ACC112 (cell line): Measurements from ENCODE around the gene MLXIPL.
"Not testable (repeated sequence)": the region's sequence is repeated elsewhere in the genome, so short reads cannot be mapped to it uniquely, and the experiment has no call there.

Experiments
- H2AFZ ChIP-seq: fragments of 200-600 bp; sonication (generic); one replicate; pipeline ENCODE4 v1.6.0; 2017; ENCODE audit warnings: antibody characterized with exemption, low read length; ENCODE audit not compliant: unreplicated experiment
- H3K27ac ChIP-seq: fragments of 200-600 bp; sonication (generic); 2 replicates; pipeline ENCODE4 v1.5.1; 2014; ENCODE audit warnings: low read depth, mild to moderate bottlenecking, antibody characterized with exemption, low read length, moderate library complexity
- H3K27me3 ChIP-seq: fragments of 200-600 bp; sonication (generic); 2 replicates; pipeline ENCODE4 v1.6.1; 2014; ENCODE audit warnings: mild to moderate bottlenecking, antibody characterized with exemption, low read length, moderate library complexity, mixed read lengths; ENCODE audit not compliant: insufficient read depth
- H3K36me3 ChIP-seq: fragments of 200-600 bp; sonication (generic); 2 replicates; pipeline ENCODE4 v1.6.1; 2016; ENCODE audit warnings: mild to moderate bottlenecking, antibody characterized with exemption, low read length, moderate library complexity, mixed read lengths; ENCODE audit not compliant: insufficient read depth
- H3K4me1 ChIP-seq: fragments of 200-600 bp; sonication (generic); one replicate; pipeline ENCODE4 v1.6.1; 2016; ENCODE audit warnings: low read length, mixed read lengths; ENCODE audit not compliant: insufficient read depth, unreplicated experiment, control insufficient read depth
- H3K4me3 ChIP-seq: fragments of 200-600 bp; sonication (generic); 2 replicates; pipeline ENCODE4 v1.5.1; 2014; ENCODE audit warnings: mild to moderate bottlenecking, low read depth, low read length
- H3K79me2 ChIP-seq: fragments of 200-600 bp; sonication (generic); one replicate; pipeline ENCODE4 v1.6.0; 2016; ENCODE audit warnings: low read length; ENCODE audit not compliant: control insufficient read depth, unreplicated experiment, insufficient read depth

The MLXIPL gene

GRCh38 chr7:73622909-73623797, 1.2 kb downstream of the MLXIPL start:
- Histone ChIP-seq H3K27me3 (peaks cover 40% of the 10 kb centered on the region), H3K4me1 (peaks cover 16% of the 10 kb centered on the region), H3K36me3 (no peaks in the 10 kb centered on the region), H3K27ac (no peak overlapping the region), H3K4me3 (peak overlapping the region; percentile 75), H2AFZ (no peak overlapping the region), H3K79me2 (no peaks in the 10 kb centered on the region)

DNA sequence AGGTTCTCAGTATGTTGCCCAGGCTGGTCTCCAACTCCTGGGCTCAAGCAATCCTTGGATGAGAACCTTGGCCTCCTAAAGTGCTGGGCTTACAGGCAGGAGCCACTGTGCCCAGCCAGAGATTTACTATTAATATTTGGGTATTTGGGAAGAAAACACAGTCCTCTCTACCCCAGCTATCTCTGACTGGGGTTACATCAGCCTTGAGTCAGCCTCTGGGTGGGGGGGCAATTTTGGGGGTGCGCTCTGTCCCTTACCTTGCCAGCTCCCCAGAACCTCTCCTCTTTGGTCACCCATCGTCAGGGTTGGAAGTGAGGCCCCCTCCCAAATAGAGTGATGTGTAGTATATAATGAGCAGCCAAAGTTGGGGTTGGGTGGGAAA, 1.8 kb downstream of the MLXIPL start:
- peaks cover 34% of the 10 kb centered on the region for H3K27me3 ChIP-seq
- H3K4me1 ChIP-seq: peaks cover 16% of the 10 kb centered on the region
- H3K36me3 ChIP-seq: no peaks in the 10 kb centered on the region
- no peak overlapping the region for H2AFZ ChIP-seq
- no peaks in the 10 kb centered on the region for H3K79me2 ChIP-seq
- no peak overlapping the region for H3K27ac ChIP-seq
- H3K4me3 ChIP-seq: peak overlapping the region; percentile 75; the same call in 1 of the 2 replicates

- H3K27me3 ChIP-seq: peaks cover 30% of the 10 kb centered on the region
These were observed 2.9 kb downstream of the MLXIPL start for GRCh38 chr7:73621168-73622063.

GRCh38 chr7:73619394-73619793, 4.9 kb downstream of the MLXIPL start:
- Histone ChIP-seq H3K4me1 (peaks cover 16% of the 10 kb centered on the region), H3K27me3 (peaks cover 19% of the 10 kb centered on the region)
- H3K79me2 ChIP-seq, H2AFZ ChIP-seq, H3K27ac ChIP-seq, H3K4me3 ChIP-seq, H3K36me3 ChIP-seq: not testable (repeated sequence)

More at GRCh38 chr7:73621168-73622063, 2.9 kb downstream of the MLXIPL start:
- H3K27ac ChIP-seq: no peak overlapping the region
- no peak overlapping the region for H3K4me3 ChIP-seq
- H3K79me2 ChIP-seq: no peaks in the 10 kb centered on the region
- H3K36me3 ChIP-seq: no peaks in the 10 kb centered on the region
- H3K4me1 ChIP-seq: peaks cover 16% of the 10 kb centered on the region
- H2AFZ ChIP-seq: no peak overlapping the region

DNA sequence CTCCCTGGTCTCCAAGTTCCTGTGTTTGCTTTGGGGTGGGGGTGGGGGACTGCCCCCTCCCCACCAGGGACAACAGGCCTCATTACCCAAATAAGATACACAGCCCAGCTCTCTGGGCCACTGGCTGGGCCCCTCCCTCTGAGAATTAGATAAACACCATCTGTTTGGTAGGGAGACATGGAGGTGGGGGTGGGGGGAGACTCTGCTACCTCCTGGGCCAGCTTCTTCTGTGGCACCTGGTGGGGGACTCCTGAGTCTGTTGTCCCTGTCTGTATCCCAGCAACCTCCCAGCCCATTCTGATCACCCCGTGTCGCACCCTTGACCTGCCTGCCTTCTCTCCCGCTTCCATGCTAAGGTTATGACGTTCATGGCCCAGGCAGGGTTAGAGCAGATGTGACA, 5.8 kb downstream of the MLXIPL start:
- peaks cover 10% of the 10 kb centered on the region for H3K4me1 ChIP-seq
- H3K27me3 ChIP-seq: peaks cover 11% of the 10 kb centered on the region
- no peaks in the 10 kb centered on the region for H3K79me2 ChIP-seq
- H3K36me3 ChIP-seq: no peaks in the 10 kb centered on the region
- H3K4me3 ChIP-seq: no peak overlapping the region
- no peak overlapping the region for H3K27ac ChIP-seq
- H2AFZ ChIP-seq: no peak overlapping the region

GRCh38 chr7:73617520-73617919, 6.8 kb downstream of the MLXIPL start:
- H2AFZ ChIP-seq, H3K36me3 ChIP-seq, H3K4me1 ChIP-seq, H3K4me3 ChIP-seq, H3K27ac ChIP-seq, H3K27me3 ChIP-seq, H3K79me2 ChIP-seq: not testable (repeated sequence)

- Histone ChIP-seq H3K4me3 (no peak overlapping the region), H3K79me2 (no peaks in the 10 kb centered on the region), H3K27me3 (no peaks in the 10 kb centered on the region), H3K36me3 (no peaks in the 10 kb centered on the region), H2AFZ (no peak overlapping the region), H3K27ac (no peak overlapping the region), H3K4me1 (no peaks in the 10 kb centered on the region)
These were observed 8.4 kb downstream of the MLXIPL start for GRCh38 chr7:73615886-73616285.

- not testable (repeated sequence) for H2AFZ ChIP-seq, H3K27me3 ChIP-seq, H3K4me1 ChIP-seq, H3K27ac ChIP-seq, H3K79me2 ChIP-seq, H3K4me3 ChIP-seq, H3K36me3 ChIP-seq
These were observed 9.4 kb downstream of the MLXIPL start for GRCh38 chr7:73614937-73615336.

- Histone ChIP-seq H3K4me3 (no peak overlapping the region), H3K27me3 (no peaks in the 10 kb centered on the region), H3K4me1 (no peaks in the 10 kb centered on the region), H2AFZ (no peak overlapping the region), H3K27ac (no peak overlapping the region), H3K79me2 (no peaks in the 10 kb centered on the region), H3K36me3 (no peaks in the 10 kb centered on the region)
These were observed 10.2 kb downstream of the MLXIPL start for GRCh38 chr7:73613954-73614735.

- H3K4me1 ChIP-seq: no peaks in the 10 kb centered on the region
- no peaks in the 10 kb centered on the region for H3K79me2 ChIP-seq
- no peaks in the 10 kb centered on the region for H3K36me3 ChIP-seq
- H3K27ac ChIP-seq: no peak overlapping the region
- H3K4me3 ChIP-seq: no peak overlapping the region
- H3K27me3 ChIP-seq: no peaks in the 10 kb centered on the region
- H2AFZ ChIP-seq: no peak overlapping the region
These were observed 11.6 kb downstream of the MLXIPL start for GRCh38 chr7:73612598-73613269.
